Measurements from ENCODE around the gene FAM3D. TPM values are rescaled to one million over a fixed set of nuclear protein-coding genes. Genes with fewer than 3 reads are reported as not detected.

Gene FAM3D
- total RNA-seq, 1 donor from 2014 or later = 41.3 TPM

DNA sequence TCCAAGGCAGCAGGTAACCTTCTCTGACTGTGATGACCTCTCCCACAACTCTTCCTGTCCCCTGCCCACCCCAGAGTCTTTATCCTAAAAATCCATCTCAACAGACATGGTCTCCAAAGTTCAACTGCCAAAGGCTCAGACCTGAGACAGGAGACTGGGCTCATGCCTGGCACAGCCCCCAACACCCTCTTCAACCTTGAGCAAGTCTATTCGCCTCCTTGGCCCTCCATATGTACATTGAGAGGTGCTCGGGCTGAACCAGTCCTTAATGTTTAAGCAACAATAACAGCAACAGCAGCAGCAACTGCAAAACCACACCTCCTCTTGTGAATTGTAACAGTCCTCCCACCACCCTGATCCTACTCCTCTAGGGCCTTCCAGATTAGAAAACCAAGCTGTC is 9.9 kb downstream of the FAM3D start:
- no peak for DNase-seq (ENCODE audit: low spot score)

DNA sequence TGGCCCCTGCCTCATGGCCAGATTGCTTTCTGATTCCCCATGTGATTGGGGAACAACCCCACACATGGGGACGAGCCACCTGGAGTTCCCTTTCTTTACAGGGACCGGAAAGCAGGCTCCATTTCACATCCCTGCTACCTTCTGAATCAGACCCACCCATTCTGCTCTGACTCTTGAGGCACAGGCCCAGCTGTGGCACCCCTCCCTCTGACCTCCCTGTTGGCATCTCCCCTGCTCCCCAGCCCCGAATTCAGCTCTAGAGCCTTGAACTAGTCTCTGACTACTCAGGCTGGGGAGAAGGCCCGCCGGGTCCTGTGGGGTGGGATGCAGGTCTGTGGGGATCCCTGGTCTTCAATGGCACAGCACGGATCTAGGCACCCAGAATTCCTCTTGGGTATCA is 12.1 kb downstream of the FAM3D start:
- no peak for DNase-seq (ENCODE audit: low spot score)

DNA sequence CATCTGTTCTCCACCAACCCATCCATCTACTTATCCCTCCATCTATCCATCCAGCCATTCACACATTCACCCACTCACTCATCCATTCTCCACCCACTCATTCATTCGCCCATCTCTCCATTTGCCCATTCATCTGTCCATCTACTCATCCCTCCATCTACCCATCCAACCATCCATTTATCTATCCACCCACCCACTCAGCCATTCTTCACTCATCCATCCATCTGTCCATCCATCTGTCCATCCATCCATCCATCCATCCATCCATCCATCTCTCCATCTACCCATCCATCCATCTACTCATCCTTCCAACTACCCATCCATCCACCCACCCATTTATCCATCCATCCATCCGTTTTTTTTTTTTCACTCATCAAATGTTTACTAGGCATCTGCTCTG is 13.9 kb downstream of the FAM3D start:
- DNase-seq (ENCODE audit: low spot score) = no peak

DNA sequence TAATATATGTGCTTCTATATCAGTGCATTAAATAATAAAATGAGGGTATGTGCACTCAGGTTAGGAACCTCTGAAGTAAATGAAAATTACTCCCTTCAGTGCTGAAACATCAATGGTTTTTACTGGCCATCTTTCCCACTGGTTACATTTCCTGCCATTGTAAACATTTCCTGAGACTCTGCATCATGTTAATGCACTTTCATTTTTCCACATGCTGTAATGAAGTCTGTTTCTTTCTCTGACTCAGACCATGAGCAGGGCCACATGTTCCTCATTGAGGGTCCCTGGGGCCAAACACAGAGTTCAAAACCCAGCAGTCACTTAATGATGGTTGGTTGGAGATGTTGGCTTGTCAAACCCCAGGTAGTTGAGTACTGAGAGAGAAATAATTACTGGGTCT is 15.3 kb downstream of the FAM3D start:
- DNase-seq (ENCODE audit: low spot score) = no peak

DNA sequence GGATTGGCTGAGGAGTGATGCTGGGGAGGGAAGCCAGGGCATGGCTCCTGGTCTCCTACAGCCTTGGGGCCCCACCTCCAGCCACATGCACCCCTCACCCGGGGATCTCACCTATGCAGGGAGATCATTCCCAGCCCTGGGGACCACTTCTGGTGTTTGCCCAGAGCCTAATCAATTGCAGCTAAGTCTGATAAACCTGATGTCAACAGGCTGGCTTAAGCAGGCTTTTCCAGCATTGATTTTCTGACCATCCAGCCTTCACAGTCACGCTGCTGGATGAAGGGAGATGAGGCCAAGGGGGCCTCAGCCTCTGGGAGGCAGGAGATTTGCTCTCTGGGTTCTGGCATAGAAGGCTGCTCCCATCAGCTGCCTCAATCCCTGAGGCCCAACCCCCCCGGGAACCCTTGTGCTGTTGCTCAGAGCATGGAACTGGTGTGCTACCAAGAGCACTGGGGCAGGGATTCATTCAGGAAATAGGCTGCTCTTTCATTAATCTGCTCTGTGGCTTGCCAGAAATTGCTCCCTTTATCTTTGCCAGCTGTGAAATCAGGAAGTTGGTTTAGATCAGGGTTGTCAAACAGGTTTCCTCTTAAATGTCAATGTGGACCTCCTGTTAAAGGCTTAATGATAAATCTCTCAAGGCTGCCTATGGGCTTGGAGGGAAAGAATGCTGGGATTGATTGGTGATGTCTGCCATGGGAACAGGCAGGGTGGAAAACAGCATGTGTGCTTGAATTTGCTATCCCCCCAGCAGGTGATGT is 19.0 kb downstream of the FAM3D start:
- no peak for DNase-seq (ENCODE audit: low spot score)

DNA sequence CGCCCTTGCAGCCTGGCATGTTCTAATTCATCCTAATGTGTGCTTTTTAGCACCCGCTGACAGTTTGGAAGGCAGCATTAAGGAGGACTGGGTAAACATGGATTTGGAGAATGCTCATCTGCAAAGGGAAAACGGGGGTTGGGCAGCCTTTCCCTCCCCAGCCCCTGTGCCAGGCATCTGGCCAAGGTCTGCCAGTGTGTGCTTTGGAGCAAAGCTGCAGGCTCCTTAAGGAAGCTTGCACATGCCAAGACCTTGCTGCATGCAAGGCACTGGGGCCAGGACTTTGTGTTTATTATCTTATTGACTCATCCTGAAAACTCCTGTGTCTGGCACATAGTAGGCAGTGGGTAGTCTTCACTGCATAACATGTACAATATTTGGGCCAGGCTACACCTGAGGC is 20.1 kb downstream of the FAM3D start:
- DNase-seq (ENCODE audit: low spot score) = no peak

DNA sequence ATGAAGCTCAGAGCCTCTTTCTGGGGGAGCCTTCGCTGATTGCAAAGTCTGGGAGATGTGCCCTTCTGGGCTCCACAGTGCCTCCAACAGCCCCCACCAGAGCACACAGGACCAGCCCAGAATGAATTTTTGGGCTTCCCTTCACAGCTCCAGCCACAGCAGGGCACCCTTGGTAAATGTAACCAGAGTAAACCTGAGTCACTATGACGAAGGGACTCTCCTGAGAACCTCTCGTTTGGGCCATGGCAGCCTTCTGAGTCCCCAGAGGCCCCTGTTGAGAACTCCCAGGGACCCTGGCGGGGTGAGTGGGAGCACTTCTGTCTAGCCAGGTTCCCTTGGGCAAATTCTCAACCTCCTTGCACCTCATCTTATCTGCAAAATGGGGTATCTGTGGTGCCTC is 20.8 kb downstream of the FAM3D start:
- no peak for DNase-seq (ENCODE audit: low spot score)

DNA sequence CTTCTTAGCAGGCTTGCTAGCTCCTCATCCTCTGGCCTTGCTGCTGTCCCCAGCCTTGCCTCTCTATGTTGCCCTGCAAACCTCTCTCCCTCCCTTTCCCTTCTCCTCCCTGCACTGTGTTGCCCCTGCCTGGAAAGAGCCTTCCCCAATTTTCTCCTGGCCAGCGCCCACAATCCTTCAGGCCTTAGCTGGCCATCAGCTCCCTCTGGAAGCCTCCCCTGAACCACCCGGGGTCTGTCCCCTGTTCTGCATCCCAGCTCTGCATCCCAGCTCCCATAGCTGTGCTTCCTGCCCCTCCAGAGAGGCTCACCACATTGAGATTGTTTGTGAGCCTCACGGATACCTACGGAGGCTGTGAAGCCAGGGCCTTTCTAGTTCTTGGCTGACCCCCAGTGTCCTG is 23.7 kb downstream of the FAM3D start:
- DNase-seq (ENCODE audit: low spot score) = no peak

DNA sequence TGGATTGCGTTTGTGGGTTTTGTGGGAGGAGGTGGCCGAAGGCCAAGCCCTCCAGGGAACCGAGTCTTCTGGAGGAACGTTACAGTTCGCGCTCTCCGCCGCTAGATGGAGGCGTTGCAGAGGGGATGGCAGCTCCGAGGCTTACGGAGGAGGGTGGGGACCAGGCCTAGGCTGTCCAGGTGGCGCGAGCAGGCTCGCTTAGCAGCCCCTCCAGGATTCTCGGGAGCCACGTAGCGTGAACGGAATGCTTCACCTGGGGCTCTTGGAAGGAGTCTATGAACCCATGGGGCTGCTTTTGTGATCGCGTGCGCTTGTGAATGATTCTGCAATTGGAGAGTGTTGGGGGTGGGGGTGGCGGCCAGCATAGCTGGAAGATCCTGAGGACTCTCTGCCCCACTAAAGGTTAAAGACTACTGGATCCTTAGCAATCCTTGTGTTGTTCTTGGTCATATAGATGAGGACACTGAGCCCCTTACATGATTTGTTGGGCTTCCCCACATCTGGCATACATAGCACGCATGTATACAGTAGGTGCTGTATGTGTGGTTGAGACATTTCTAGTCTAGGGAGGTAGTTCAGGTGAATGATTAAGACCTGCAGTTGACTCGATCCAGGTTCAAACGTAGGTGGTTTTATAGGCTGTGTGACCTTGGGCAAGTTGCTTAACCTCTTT is 25.7 kb downstream of the FAM3D start:
- DNase-seq (ENCODE audit: low spot score) = peak; percentile 76

DNA sequence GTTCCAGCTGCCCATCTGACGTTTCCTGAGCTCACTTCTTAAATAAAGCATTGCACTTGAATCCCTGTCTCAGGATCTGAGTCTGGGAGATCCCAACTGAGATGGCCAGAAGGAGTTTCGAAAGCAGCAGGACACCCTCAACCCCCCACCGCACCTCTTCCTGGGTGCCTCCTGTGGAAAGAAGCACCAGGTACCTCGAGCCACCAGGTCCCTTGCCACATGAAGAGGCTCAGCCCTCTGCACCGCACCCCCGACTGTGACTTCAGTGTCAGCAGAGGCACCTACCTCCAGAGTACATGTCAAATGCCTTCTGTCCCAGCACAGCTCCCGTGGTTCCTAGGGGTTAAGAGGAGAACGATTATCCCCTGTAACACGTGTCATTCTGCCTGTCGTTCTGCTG is 26.7 kb downstream of the FAM3D start:
- DNase-seq (ENCODE audit: low spot score) = no peak

DNA sequence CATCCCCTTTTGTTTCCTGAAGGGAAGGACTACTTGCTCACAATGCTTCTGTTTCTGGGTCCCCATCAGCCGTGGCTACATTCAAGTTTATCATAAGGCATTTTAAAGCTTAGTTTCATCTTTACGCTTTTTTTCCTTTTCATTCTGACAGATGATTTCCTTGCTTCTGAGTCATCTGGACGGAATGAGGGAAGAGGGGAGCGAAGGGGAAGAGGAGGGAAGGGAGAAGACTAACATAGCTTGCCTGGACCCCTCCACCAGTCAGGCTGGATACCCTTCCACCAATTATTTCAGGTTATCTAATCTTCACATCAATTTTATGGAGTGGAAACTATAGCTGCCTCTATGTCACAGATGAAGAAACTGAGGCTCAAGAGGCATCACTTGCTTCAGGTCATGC is 27.6 kb downstream of the FAM3D start:
- no peak for DNase-seq (ENCODE audit: low spot score)

DNA sequence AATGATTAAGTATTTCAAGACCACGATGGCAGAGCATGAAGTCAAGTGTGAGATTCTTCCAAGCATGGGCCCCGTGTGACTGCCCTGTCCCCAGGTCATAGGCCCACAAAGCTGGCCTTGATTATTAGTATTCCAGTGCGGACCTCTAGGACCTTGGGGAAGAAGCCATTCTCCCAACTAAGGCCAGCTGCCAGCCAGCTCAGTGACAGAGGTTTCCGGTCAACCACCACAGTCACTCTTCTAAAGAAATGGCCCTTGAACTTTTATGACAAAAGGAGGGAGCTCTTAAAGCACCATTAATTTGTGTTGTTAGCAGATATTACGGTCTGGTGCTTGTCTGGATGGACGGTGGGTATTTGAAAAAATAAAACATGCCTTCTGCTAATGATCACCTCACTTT is 28.0 kb downstream of the FAM3D start:
- no peak for DNase-seq (ENCODE audit: low spot score)

DNA sequence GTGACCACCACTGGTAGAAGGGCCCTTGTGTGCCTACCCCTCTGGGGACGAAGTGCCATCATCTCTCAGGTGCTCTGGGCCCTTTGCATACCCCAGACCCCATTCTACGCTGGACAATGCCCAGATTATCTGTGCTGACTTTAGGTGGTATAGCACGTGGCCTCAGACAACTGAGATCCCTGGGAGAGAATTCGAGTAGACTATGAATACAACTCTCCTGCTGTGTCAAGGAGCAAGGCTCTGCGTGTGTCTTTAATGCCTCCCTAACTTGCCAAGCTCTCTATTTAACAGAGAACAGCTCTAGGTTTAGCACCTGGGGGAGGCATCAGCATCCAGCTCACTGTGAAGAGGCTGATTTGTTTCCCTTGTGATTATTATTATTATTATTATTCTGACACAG is 29.1 kb downstream of the FAM3D start:
- no peak for DNase-seq (ENCODE audit: low spot score)

DNA sequence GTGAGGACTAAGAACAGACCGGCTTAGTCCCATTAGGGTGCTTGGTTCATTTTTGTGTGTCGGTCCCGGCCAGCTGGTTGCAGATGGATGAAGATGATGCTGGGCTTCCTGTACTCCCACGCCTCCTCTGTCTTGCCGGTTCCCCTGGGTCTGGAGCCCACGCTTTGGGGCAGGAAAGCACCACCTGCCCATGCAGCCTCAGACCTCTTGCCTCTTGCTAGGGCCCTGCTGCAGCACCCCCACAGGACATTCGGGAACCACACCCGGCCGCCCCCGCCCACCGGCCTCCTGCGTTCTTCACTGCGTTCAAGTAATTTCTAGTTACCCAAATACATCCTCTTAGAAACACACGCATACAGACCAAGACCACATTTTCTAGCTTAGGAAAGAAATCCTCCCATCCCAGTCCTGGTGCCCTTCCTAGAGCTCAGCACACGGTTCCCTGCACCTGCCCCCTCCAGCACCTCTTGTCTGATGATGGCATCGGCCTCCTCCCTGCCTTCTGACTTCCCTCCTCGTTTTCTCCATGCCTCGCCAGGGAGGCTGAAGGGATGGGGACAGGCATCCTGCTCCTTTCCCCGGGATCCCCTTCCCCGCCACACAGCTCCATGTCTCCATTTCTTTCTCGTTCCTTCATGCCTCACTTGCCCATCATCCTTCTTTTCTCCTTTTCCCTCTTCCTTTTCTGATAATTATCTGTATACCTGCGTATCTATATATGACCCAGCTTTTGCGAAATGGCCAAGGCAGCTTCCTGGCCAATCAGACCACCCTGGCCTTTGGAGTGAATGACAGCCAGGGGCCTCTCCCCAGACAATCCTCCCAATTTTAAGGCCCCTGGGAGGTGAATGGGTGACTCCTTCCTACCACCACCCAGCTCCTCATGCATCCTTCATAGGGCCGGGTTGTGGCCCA is 30.9 kb downstream of the FAM3D start:
- no peak for DNase-seq (ENCODE audit: low spot score)

DNA sequence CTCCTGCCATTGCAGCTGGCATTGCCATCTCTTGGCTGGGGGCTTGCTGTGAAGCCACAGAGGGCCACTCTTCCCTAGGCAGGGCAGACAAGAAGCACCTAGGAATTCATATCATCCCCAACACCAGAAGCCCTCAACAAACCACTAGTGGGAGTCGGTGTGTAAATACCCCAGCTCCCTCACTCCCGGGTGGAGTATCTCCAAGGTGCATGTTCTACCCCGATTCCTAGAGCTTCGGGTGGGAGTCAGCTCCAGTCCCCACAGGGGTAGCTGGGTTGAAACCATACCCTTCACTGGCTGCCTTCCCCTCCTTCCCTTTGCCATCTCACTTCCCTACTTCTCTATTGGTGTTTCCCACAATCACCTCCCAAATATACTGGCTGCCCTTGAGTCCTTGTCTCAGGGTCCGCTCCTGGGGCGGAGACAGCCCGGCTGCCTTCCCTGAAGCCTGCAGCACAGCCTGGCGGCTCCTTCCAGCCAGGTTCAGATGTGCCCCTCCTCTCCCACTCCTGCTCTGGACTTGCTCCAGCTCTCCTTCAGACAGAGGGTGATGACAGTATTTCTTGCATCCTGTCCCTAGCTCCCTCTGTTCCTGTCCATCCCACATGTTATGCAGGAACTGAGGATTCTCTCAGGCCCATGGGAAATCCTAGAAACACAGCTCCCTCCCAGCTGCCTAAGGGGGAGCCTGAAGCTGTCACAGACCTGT is 33.3 kb downstream of the FAM3D start:
- DNase-seq (ENCODE audit: low spot score) = no peak

DNA sequence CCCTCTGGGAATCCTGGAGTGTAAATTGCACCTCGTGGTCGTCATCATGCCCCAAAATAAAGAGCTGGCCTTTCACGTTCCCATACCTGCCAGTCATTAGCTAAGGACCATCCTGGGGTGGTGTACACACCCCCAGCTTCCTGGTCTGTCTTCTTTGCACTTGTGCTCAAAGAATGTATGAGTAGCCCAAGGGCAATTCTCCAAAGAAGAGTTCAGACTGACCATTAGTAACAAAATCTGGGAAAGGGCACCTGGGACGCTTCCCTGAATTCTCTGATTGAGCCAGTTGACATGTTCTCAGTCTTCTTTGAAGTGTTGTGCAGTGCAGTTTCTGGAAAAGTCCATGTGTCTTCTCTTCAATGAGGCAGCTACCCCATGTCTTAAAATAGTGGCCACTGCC is 34.8 kb downstream of the FAM3D start:
- no peak for DNase-seq (ENCODE audit: low spot score)

DNA sequence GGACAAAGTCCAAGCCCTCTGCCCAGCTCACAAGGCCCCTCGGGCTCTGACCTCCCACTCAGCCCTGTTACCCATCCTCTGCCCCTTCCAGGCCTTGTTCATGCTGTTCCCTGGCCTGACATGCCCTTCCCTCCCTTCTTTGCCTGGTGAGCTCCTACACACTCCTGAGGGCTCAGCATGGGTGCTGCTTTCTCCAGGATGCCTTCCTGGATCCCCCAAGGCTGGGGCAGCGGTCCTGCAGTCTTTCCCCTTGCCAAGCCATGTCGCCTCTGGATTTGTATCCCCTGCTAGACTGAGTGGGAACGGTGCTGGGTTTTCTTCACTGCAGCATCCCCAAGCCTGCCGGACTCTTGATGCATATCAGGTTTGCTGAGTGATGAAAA is 35.9 kb downstream of the FAM3D start:
- no peak for DNase-seq (ENCODE audit: low spot score)

DNA sequence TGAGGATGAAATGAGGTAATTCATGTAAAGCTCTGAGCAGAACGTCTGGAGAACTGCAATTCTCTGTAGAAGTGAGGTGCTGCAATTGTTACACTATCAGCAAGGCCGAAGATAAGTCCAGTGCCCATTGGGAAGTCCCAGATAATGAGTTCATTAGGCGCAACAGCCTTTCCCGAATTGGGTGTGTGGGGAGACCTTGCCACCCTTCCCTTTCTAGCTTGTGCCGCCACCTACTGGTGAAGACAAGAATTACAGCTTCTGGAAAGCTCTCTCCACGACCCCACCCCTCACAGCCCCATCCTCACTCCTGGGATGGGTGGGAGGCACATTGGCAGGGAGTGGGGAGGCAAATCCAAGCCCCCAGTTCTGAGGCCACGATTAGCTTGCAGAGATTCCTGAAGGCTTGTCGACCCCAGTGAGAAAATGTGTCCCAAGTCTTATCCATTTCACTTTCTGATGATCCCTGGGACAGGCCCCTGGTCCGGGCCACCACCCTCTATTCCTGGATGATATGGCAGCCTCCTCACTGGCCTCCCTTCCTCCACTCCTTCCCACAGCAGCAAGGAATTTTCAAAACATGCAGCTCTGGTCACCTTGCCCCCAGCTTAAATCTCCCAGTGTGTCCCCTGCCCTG is 36.4 kb downstream of the FAM3D start:
- DNase-seq (ENCODE audit: low spot score) = peak; percentile 79

DNA sequence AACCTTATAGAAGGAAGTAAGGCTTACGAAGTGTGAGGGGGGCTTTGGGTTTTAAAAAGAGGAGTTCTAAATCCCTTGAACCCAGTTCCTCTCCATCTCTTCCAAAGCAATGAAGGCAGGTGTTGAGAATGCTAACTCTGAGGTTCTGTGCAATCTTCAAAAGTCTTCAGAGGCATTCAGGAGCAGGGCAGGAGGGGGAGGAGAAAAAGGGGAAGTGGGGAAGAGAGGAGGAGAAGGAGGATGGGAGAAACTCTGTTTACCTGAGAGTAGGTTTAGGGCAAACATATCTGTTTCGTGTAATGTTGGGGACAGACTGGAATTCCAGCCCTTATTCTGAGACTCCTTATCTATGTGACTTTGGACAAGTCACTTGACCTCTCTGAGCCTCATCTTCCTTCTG is 36.9 kb downstream of the FAM3D start:
- no peak for DNase-seq (ENCODE audit: low spot score)

DNA sequence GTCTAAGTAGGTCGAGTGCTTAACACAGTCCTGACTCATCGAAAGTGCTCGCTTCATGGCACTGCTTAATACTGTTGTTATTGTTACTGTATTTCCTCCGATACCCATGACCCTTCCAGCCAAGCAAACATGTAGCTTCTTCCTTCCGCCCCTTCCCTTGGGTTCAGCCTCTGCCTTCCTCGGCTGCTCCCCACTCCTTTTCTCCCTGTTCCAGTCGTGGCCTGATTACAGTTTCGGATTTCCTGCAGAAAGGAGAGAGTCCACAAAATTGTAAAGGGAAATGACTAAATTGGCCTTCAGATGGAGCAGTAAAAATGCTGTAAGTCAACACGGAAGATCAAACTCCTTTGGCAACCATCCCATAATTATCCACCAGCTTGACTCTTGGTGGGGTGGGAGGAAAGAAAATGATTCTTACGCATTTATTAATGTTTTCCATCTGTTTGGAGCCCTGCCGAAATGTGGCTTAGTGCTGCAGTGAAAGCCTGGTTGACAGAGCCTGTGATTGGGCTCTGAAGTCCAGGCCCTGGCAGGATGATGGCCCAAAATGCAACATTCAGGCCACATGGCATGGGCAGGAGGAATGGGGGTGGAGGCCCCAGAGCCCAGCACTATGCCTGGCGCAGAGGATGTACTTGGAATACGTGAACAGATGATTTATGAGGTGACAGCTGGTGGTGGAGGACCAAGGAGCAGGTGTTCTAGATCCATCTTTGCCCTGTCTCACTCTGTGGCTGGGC is 37.6 kb downstream of the FAM3D start:
- DNase-seq (ENCODE audit: low spot score) = no peak

DNA sequence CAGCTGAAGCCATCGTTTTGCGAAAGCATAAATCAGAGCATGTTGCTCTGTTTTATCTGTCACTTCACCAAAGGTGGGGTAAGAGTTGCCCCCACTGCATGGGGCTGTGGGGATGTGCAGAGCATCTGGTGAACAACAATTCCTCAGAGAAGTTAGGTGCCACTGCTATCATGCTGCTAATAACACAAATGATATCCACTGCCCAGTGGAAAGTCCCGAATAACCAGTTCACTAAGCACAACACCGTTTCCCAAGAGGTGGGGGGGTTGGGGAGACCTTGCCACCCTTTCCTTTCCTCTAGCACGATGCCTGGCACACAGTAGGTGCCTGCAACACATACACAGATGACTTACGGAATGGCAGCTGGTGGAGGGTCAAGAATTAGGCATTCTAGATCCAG is 38.6 kb downstream of the FAM3D start:
- DNase-seq (ENCODE audit: low spot score) = no peak

Measured in ureter (tissue), 1 donor.